Psoas muscle (tissue), 8 donors: ENCODE measurements around the gene ECD. TPM values are rescaled to one million over a fixed set of nuclear protein-coding genes. Genes with fewer than 3 reads are reported as not detected.
A peak's percentile ranks its signal among the peaks of the same experiment; 100 is the strongest.

Source experiments
- ATAC-seq, 4 donors: fragments of 200-7000 bp; cut with Tn5 transposase; one replicate each; pipeline ENCODE4 v1.9.1; 2020; ENCODE audit warnings: moderate library complexity in 3 of 4, mild to moderate bottlenecking in 2 of 4
- DNase-seq, 2 donors: peaks; one replicate each; pipeline ENCODE4 v3.0.0-alpha.2; 2020
- H3K27ac ChIP-seq: fragments of 200-600 bp; one replicate; pipeline ENCODE4 v1.8.0; 2022
- H3K27me3 ChIP-seq, 3 donors: fragments of 200-600 bp in 1 of 3; one replicate each; pipeline versions ENCODE4 v1.6.1 to v1.8.0; 2013 to 2022; ENCODE audit warnings: low read length in 2 of 3, mild to moderate bottlenecking in 2 of 3, moderate library complexity in 1 of 3; ENCODE audit not compliant: insufficient read depth in 3 of 3
- H3K36me3 ChIP-seq, 2 donors: fragments of 200-600 bp in 1 of 2; one replicate each; pipeline versions ENCODE4 v1.6.1 to v1.8.0; 2013 to 2022; ENCODE audit warnings: low read depth in 1 of 2, mild to moderate bottlenecking in 1 of 2, moderate library complexity in 1 of 2; ENCODE audit not compliant: insufficient read depth in 1 of 2
- H3K4me1 ChIP-seq: fragments of 200-600 bp; one replicate; pipeline ENCODE4 v1.8.0; 2022
- H3K4me3 ChIP-seq: fragments of 200-600 bp; one replicate; pipeline ENCODE4 v1.8.0; 2022; ENCODE audit warnings: mild to moderate bottlenecking
- H3K9me3 ChIP-seq: fragments of 200-600 bp; one replicate; pipeline ENCODE4 v1.8.0; 2022
- WGBS, 3 donors: extraction: QIAGEN DNeasy Blood & Tissue Kit; methylation state at CpG; one replicate each; pipeline versions ENCODE4 v1.1.6 to v1.1.7; 2013; 5-methylcytosine and 5-hydroxymethylcytosine counted together
- intact Hi-C, 2 donors: fragments of 100-400 bp; cut with DNase I; formaldehyde crosslinking; loops; one replicate each; pipeline versions ENCODE4 v1.11.0 to v1.14.2; 2022
- long read RNA-seq, 2 donors: library from polyadenylated mRNA; unstranded; transcript quantifications; one replicate each; pipeline ENCODE4 v2.0.0, GENCODE V29; 2021
- polyA plus RNA-seq, 3 donors: library from polyadenylated mRNA; stranded (reverse); fragments of 200-250 nt; gene quantifications; one replicate each; pipeline ENCODE4 v1.2.3, GENCODE V29; 2013
- total RNA-seq, 4 donors: library from RNA; stranded (reverse); fragmentation: NEBNext Ultra II Directional in 2 of 4; extraction: Animal tissue kit (Norgen Biotek cat#: 25700) in 2 of 4; gene quantifications; one replicate each; pipeline versions ENCODE4 v1.2.1 to v1.2.4, GENCODE V29; 2021 to 2023
- TF ChIP-seq, protein P1 (sequence below): fragments of 200-600 bp; IDR thresholded peaks from one replicate; pipeline ENCODE4 v1.8.0; 2022; ENCODE audit warnings: antibody characterized with exemption
- donor health status: healthy with polysubstance abuse.
- donor health status: DM: no; HTN: no; CAD: no; lungs with moderate emphysema.
- donor health status: Bipolar disorder and iron deficiency.
- donor health status: healthy.
- donor health status: DM: yes; HTN: yes; CAD: no.
- donor health status: DM: no; HTN: no; CAD: no.
- donor health status: DM: no; HTN: no; CAD: no.
- donor health status: DM: yes; HTN: yes; CAD: no.

ECD gene
- total RNA-seq (10 to 100 TPM; 12.2 to 17.1 (median 15.0) TPM), polyA plus RNA-seq (10 to 100 TPM in 1 of 3 donors, 1 to 10 TPM in 2; 7.0 to 10.7 (median 8.1) TPM)
- long read RNA-seq, donor 1, transcript ECD-201 (14 exons, 3,069 nt) = major isoform, 8 of 12 reads
- long read RNA-seq, donor 1, partial matches to known transcripts = 3 of 12 reads
- long read RNA-seq, donor 1, other reads (novel, unspliced or antisense) = 1 of 12 reads
- long read RNA-seq, donor 2, transcript ECD-201 (14 exons, 3,069 nt) = major isoform, 18 of 24 reads
- long read RNA-seq, donor 2, partial matches to known transcripts = 3 of 24 reads
- long read RNA-seq, donor 2, other reads (novel, unspliced or antisense) = 3 of 24 reads

DNA sequence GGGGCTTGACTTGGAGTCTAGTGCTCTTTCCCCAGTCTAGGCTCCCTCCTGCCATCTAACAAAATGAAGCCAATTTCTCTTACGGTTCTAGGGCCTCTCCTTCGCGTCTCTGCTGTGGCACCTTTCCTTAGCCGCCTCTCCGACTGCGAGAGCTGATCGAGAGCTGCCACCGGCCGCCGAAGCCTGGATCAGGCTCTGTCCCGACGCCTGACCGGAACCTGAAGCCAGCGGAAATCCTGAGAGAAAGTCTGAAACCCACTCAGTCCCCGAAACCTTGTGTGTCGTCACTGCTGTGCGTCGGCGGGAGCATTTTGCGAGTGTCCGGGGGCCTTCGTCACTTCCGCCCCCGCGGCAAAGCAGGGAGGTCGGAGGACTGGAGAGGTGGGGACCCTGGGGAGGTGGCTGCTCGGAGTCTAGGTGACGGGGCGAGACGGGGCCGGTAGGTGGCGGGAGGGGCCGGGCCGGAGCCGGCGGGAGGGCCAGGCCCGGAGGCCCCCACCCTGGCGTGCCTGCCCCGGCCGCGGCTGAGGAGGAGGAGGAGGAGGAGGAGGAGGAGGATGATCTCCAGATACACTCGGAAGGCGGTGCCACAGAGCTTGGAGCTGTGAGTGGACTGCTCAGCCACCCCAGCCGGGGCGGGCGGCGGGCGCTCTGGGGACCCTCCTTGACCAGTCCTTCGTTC, at the start of gene ECD, which contains the start of gene FAM149B1:
Gene ECD (minus strand): TSS at position 226 of the 682 bp plus-strand sequence. CDS start 4,071 bp downstream, outside the sequence.
Gene FAM149B1 (plus strand): TSS at position 337 of the 682 bp plus-strand sequence. CDS start 221 bp downstream, at position 558.
- Histone ChIP-seq H3K4me3 (peak within 1 kb of the TSS; percentile 98), H3K4me1 (peaks cover 33% of the 10 kb centered on the region), H3K9me3 (no peaks in the 10 kb centered on the region), H3K36me3 (peaks cover 6 to 17% of the 10 kb centered on the region in 2 donors), H3K27me3 (no peaks in the 10 kb centered on the region), H3K27ac (peak within 1 kb of the TSS; percentile 99)
- WGBS, 3 donors = 1% methylated on average over 34 to 49 of the region's 49 CpGs
- TF ChIP-seq, protein P1, sequence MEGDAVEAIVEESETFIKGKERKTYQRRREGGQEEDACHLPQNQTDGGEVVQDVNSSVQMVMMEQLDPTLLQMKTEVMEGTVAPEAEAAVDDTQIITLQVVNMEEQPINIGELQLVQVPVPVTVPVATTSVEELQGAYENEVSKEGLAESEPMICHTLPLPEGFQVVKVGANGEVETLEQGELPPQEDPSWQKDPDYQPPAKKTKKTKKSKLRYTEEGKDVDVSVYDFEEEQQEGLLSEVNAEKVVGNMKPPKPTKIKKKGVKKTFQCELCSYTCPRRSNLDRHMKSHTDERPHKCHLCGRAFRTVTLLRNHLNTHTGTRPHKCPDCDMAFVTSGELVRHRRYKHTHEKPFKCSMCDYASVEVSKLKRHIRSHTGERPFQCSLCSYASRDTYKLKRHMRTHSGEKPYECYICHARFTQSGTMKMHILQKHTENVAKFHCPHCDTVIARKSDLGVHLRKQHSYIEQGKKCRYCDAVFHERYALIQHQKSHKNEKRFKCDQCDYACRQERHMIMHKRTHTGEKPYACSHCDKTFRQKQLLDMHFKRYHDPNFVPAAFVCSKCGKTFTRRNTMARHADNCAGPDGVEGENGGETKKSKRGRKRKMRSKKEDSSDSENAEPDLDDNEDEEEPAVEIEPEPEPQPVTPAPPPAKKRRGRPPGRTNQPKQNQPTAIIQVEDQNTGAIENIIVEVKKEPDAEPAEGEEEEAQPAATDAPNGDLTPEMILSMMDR = peak; percentile 14
- intact Hi-C loops = loop anchor here in 1 of 2 donors (10.0 kb wide), 1 partner anchor 803 kb away; no protein-coding TSS in a partner anchor
- peak; percentile 95 to 97 for DNase-seq
- ATAC-seq = peak; percentile 98 to 99 (median 98)

- 94 to 100% (median 99%) methylated on average over 1 of the region's 1 CpG for WGBS, 3 donors
- TF ChIP-seq, protein P1 = no peak
- H3K4me1 ChIP-seq = no peaks in the 10 kb centered on the region
- DNase-seq = no peak
- ATAC-seq = no peak
- intact Hi-C loops = no loop called here
- no peaks in the 10 kb centered on the region for H3K9me3 ChIP-seq
- no peaks in the 10 kb centered on the region for H3K27me3 ChIP-seq
- no peak overlapping the region for H3K27ac ChIP-seq
- no peak overlapping the region for H3K4me3 ChIP-seq
- peaks cover 2 to 65% of the 10 kb centered on the region in 2 donors for H3K36me3 ChIP-seq
These were observed 47.9 kb upstream of the ECD start for GRCh38 chr10:73215749-73216148.

- H3K27ac ChIP-seq = no peak overlapping the region
- H3K4me1 ChIP-seq = no peaks in the 10 kb centered on the region
- DNase-seq (no peak), ATAC-seq (no peak)
- H3K36me3 ChIP-seq = peaks cover 3 to 48% of the 10 kb centered on the region in 2 donors
- TF ChIP-seq, protein P1 = no peak
- intact Hi-C loops = no loop called here
- no peak overlapping the region for H3K4me3 ChIP-seq
- no peaks in the 10 kb centered on the region for H3K9me3 ChIP-seq
- 72 to 83% (median 74%) methylated on average over 4 of the region's 4 CpGs for WGBS, 3 donors
- no peaks in the 10 kb centered on the region for H3K27me3 ChIP-seq
These were observed 43.5 kb upstream of the ECD start for GRCh38 chr10:73211106-73211811.

DNA sequence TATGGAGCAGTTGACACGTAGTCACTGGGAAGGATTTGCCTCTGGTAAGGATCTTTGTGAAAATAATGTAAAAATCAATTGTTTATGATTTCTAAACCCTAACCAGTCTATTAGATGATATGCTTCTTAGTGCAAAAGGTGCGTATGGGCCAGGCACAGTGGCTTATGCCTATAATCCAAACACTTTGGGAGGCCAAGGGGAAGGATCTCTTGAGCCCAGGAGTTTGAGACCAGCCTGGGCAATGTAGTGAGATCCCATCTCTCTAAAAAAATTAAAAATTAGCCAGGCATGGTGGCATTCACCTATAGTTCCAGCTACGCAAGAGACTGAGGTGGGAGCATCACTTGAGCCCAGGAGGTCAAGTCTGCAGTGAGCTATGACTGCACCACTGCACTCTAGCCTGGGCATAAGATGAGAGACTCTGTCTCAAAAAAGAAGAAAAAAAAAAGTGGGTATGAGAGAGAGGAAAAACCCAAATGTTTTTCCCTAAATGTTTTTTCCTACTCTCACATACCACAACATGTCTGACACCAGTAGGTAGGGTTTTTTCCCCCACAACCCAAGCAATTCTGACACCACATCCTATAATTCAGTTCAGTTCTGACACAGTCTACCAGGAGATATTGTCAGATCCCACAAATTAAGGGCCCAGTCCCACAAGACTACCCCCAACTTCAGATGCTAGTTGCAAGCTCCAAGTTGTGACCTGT, 42.7 kb upstream of the ECD start:
- WGBS, 3 donors = 96 to 98% (median 96%) methylated on average over 3 of the region's 3 CpGs

More for the DNA sequence above, 42.7 kb upstream of the ECD start:
- Histone ChIP-seq H3K27ac (no peak overlapping the region), H3K36me3 (peaks cover 3 to 46% of the 10 kb centered on the region in 2 donors), H3K4me1 (no peaks in the 10 kb centered on the region), H3K9me3 (no peaks in the 10 kb centered on the region), H3K4me3 (no peak overlapping the region), H3K27me3 (no peaks in the 10 kb centered on the region)
- DNase-seq (no peak), ATAC-seq (no peak)
- intact Hi-C loops = no loop called here
- TF ChIP-seq, protein P1 = no peak
